ENCODE results near the gene ELAC1.

GRCh38 chr18:50934545-50935211 is 33.2 kb upstream of the ELAC1 start:
- TF ChIP-seq EZH2phosphoT487 (IDR thresholded peaks at IDR 0.05; ENCODE audit: insufficient read depth, low read depth) (no peak), EZH2 (IDR thresholded peaks at IDR 0.05; ENCODE audit: insufficient read depth, poor library complexity, severe bottlenecking) (no peak)
